SH-SY5Y (cell line): ENCODE results near the gene CIBAR2.

Source experiments
- GATA2 ChIP-seq: IDR thresholded peaks from 2 replicates; pipeline ENCODE4 v1.6.1; 2011; ENCODE audit warnings: mild to moderate bottlenecking, low read depth, low read length
- GATA3 ChIP-seq: IDR thresholded peaks from 2 replicates; pipeline ENCODE4 v1.6.1; 2011; ENCODE audit warnings: low read depth, mild to moderate bottlenecking, low read length, moderate library complexity

DNA sequence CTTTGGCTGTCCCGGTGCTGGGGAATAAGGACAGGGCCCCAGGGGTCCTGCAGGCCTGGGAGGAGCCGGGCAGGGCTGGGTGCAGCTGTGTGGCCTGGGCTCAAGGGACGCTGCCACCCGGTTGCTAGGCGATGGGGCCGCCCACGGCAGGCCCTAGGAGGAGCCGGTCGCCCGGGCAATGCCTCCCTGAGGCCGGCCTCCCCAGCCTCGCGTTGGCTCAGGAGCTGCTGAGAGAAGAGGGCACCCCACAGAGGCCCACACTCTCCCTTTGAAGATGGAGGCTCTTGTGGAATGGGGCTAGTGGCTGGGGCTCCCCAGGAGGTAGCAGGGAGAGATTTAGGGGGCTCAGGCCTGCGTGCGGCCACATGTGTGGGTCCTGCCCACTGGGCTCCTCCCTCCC, at the start of gene CIBAR2:
- no peak for TF ChIP-seq GATA2
- no peak for TF ChIP-seq GATA3
